ENCODE measurements around the gene PPP1CA. TPM values are rescaled to one million over a fixed set of nuclear protein-coding genes. Genes with fewer than 3 reads are reported as not detected.

The PPP1CA gene
- total and polyA plus RNA-seq, 11 donors = 90.3 to 207 (median 105) TPM

DNA sequence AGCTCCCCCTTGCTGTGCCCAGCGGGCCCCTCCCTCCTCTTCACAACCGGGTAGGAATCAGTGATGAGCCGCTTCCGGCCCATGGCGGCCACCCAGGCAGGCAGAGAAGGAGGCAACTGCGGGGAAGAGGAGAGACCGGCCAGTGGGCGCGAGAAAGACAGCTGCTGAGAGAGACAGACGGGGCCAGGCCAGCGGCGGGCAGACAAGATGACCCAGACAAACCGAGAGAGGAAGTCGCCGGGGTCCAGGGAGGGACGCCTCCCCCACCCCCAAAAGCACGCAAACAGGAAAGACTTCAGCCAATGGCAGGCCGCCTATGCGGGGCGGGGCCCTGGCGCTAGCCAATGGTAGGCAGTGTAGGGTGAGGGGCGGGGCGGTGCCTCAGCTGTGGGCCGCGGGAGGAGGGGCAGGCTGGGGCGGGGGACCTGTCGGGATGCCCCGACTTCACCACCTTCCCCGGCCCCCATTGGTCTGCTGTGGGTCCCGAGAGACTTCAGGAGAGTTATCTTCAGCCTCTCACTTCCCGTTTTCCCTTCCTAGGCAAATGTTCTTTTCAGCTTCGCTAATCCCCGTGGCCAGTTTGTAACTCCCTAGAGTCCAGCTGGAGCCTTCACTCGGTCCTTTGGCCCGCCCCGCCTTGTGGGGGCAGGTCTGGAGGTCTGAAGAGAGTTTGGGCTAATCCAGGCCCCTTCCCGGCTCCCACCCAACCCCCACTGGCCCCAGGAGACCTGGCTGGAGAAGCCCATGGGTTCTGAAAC, 48.2 kb downstream of the PPP1CA start, which contains the start of gene POLD4:
Gene POLD4 (minus strand): TSS at position 230 of the 758 bp plus-strand sequence. CDS start 147 bp downstream, at position 83.
- no peaks in the 10 kb centered on the region for H3K9me3 ChIP-seq
- ATAC-seq = peak; percentile 89 to 96 (median 93)
- H3K4me1 ChIP-seq = peaks cover 8 to 83% (median 63%) of the 10 kb centered on the region in 12 donors
- TF ChIP-seq, protein P1, sequence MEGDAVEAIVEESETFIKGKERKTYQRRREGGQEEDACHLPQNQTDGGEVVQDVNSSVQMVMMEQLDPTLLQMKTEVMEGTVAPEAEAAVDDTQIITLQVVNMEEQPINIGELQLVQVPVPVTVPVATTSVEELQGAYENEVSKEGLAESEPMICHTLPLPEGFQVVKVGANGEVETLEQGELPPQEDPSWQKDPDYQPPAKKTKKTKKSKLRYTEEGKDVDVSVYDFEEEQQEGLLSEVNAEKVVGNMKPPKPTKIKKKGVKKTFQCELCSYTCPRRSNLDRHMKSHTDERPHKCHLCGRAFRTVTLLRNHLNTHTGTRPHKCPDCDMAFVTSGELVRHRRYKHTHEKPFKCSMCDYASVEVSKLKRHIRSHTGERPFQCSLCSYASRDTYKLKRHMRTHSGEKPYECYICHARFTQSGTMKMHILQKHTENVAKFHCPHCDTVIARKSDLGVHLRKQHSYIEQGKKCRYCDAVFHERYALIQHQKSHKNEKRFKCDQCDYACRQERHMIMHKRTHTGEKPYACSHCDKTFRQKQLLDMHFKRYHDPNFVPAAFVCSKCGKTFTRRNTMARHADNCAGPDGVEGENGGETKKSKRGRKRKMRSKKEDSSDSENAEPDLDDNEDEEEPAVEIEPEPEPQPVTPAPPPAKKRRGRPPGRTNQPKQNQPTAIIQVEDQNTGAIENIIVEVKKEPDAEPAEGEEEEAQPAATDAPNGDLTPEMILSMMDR (IDR thresholded peaks at IDR 0.05) = peak in 1 of 12 donors; percentile 5
- peak in 1 of 2 donors; percentile 84 for TF ChIP-seq POLR2A (IDR thresholded peaks at IDR 0.05)
- no peaks in the 10 kb centered on the region for H3K36me3 ChIP-seq
- H3K4me3 ChIP-seq = peak within 1 kb of the TSS; percentile 49 to 97 (median 74)
- H3K27me3 ChIP-seq = no peaks in the 10 kb centered on the region
- DNase-seq = peak; percentile 99 to 100 (median 99)
- intact Hi-C loops (cut with DNase I) = loop anchor here in 5 of 10 donors (2.0 kb wide), 3 partner anchors 151 to 155 kb away; partner anchors contain the start of genes CDK2AP2 (in 1 of the 5) and PITPNM1 (in 1 of the 5)
- WGBS, 4 donors = 0 to 1% (median 1%) methylated on average over 24 to 37 of the region's 37 CpGs
- H3K27ac ChIP-seq = peak within 1 kb of the TSS; percentile 92 to 100 (median 99)

DNA sequence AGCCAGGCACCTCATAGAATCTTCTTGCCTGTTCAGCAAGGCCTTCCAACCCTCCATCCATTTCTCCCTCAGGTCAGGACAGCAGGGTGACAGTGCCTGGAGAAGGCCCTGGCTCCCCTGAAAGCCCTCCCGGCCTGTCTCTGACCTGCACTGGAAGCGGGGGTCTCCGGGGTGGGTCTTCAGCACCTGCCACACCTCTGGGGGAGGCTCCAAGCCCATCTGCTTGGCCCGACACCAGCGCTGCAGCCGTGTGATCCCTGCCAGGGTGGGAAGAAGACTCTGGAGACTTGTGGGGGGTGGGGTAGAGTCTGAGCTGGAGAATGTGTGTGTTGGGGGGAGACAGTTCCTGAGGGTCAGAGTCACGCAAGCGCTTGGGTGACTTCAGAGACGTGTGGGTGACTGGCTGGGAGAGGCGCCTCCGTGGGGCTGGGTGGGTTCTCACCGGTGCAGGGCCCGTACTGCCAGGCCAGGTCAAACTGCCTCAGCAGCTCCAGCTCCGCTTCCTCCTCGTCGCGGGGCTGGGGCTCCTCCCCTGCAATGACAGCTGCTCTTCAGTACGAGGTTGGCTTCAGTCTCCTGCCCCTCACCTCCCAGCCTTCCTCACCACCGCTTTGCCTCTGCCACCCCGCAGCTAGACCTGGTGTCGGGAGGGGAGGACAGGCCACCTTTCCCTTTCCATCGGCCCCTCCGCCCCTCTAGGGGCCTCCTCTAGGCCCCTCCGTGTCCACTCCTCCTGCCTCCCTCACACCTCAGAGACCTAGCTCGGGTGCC, 48.9 kb downstream of the PPP1CA start:
- ATAC-seq = peak; percentile 0 to 23 (median 10)
- Histone ChIP-seq H3K36me3 (peaks cover 0 to 4% (median 0%) of the 10 kb centered on the region in 9 donors), H3K4me3 (peak overlapping the region; percentile 49 to 97 (median 74)), H3K4me1 (peaks cover 8 to 79% (median 62%) of the 10 kb centered on the region in 12 donors), H3K27ac (peak overlapping the region; percentile 92 to 100 (median 99)), H3K27me3 (no peaks in the 10 kb centered on the region), H3K9me3 (no peaks in the 10 kb centered on the region)
- TF ChIP-seq, protein P1 (IDR thresholded peaks at IDR 0.05) = no peak
- no peak for TF ChIP-seq POLR2A (IDR thresholded peaks at IDR 0.05)
- WGBS, 4 donors = 7 to 11% (median 10%) methylated on average over 24 to 25 of the region's 25 CpGs
- DNase-seq = peak; percentile 50 to 79 (median 70)
- intact Hi-C loops (cut with DNase I) = loop anchor here in 2 of 10 donors (2.0 kb wide), 2 partner anchors 152 to 156 kb away; partner anchors contain the start of genes CDK2AP2 (in 1 of the 2) and PITPNM1 (in 1 of the 2)

DNA sequence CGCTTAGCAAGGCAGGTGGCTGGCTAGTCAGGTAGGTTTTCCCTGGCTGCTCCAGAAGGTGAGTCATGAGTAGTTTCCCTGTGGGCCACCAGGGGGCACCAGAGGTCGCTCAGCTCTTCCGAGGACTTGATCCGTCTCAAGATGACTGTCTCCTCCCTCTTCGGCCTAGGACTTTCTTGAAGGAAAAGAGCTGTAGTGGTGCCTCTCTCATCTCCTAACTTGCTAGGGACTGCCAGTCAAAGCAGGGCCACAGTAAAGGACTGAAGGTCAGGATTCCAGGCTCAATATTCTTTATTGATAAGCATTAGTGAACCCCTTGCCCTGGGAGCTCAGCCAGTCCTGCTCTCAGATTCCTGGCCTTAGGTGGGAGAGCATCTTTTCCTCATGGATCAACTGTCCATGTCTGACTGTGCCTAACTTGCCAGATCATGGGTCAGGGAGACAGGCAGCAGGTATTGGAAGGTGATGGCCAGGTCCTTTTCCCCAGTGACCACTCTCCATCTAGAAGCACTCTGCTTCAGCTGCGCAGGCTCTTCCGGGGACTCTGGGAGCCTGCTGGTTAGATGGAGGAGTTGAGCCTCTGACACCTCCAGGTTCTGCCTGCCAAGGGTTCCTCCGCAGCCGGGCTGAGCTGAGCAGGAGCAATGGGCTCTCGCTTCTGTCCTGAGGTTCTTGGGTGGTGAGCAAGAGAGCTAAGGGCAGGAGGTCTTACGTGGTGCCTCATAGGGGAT, 50.2 kb downstream of the PPP1CA start:
- ATAC-seq = no peak
- peak overlapping the region in 5 of 12 donors; percentile 11 to 88 (median 15) for H3K4me3 ChIP-seq
- H3K36me3 ChIP-seq = peaks cover 0 to 4% (median 0%) of the 10 kb centered on the region in 9 donors
- intact Hi-C loops (cut with DNase I) = loop anchor here in 2 of 10 donors (2.0 kb wide), 2 partner anchors 153 to 157 kb away; partner anchors contain the start of genes CDK2AP2 (in 1 of the 2) and PITPNM1 (in 1 of the 2)
- no peaks in the 10 kb centered on the region for H3K9me3 ChIP-seq
- H3K27ac ChIP-seq = peak overlapping the region in 11 of 12 donors; percentile 38 to 100 (median 99)
- no peak for TF ChIP-seq POLR2A (IDR thresholded peaks at IDR 0.05)
- TF ChIP-seq, protein P1 (IDR thresholded peaks at IDR 0.05) = peak; percentile 90 to 98 (median 96)
- peaks cover 8 to 66% (median 51%) of the 10 kb centered on the region in 12 donors for H3K4me1 ChIP-seq
- 54 to 56% (median 55%) methylated on average over 10 to 11 of the region's 11 CpGs for WGBS, 4 donors
- no peaks in the 10 kb centered on the region for H3K27me3 ChIP-seq
- peak in 1 of 5 donors; percentile 63 for DNase-seq
